H9 (cell line): ENCODE data around the gene MT1X. TPM values are rescaled to one million over a fixed set of nuclear protein-coding genes. Genes with fewer than 3 reads are reported as not detected.

Source experiments
- DNase-seq: peaks from one replicate; pipeline ENCODE4 v3.0.0-alpha.2; 2017
- H2AFZ ChIP-seq: one replicate; pipeline ENCODE4 v1.6.1; 2013; ENCODE audit warnings: mild to moderate bottlenecking, low read length, control low read depth, moderate library complexity
- H2AK5ac ChIP-seq: 2 replicates; pipeline ENCODE4 v1.6.1; 2013; ENCODE audit warnings: low read length, control low read depth, mixed read lengths; ENCODE audit not compliant: insufficient read length
- H2BK120ac ChIP-seq: one replicate; pipeline ENCODE4 v1.6.1; 2013; ENCODE audit warnings: low read depth, mild to moderate bottlenecking, low read length, control low read depth, inconsistent platforms; ENCODE audit not compliant: poor library complexity, severe bottlenecking
- H2BK12ac ChIP-seq: 2 replicates; pipeline ENCODE4 v1.6.1; 2013; ENCODE audit warnings: low read length, control low read depth, mixed read lengths, low read depth; ENCODE audit not compliant: insufficient read length
- H2BK15ac ChIP-seq: 2 replicates; pipeline ENCODE4 v1.6.1; 2013; ENCODE audit warnings: low read depth, low read length, control low read depth
- H2BK20ac ChIP-seq: one replicate; pipeline ENCODE4 v1.6.1; 2013; ENCODE audit warnings: low read depth, mild to moderate bottlenecking, low read length, control low read depth, inconsistent platforms; ENCODE audit not compliant: poor library complexity, severe bottlenecking
- H2BK5ac ChIP-seq: 2 replicates; pipeline ENCODE4 v1.6.1; 2013; ENCODE audit warnings: low read length, control low read depth, mixed read lengths; ENCODE audit not compliant: insufficient read length
- H3K14ac ChIP-seq: 2 replicates; pipeline ENCODE4 v1.6.1; 2013; ENCODE audit warnings: low read length, control low read depth; ENCODE audit not compliant: insufficient read depth
- H3K18ac ChIP-seq: 2 replicates; pipeline ENCODE4 v1.6.1; 2013; ENCODE audit warnings: low read depth, mild to moderate bottlenecking, mixed read lengths, low read length, control low read depth; ENCODE audit not compliant: insufficient read length
- H3K23ac ChIP-seq: 2 replicates; pipeline ENCODE4 v1.6.1; 2013; ENCODE audit warnings: low read length, control low read depth, mixed read lengths, low read depth; ENCODE audit not compliant: insufficient read length
- H3K23me2 ChIP-seq: 2 replicates; pipeline ENCODE4 v1.6.1; 2013; ENCODE audit warnings: low read depth, mild to moderate bottlenecking, mixed read lengths, low read length, control low read depth; ENCODE audit not compliant: insufficient read length, poor library complexity, severe bottlenecking
- H3K27ac ChIP-seq: 2 replicates; pipeline ENCODE4 v1.5.1; 2013; ENCODE audit warnings: low read length, control low read depth, mixed read lengths, low read depth; ENCODE audit not compliant: insufficient read length
- H3K27me3 ChIP-seq: 2 replicates; pipeline ENCODE4 v1.6.1; 2013; ENCODE audit warnings: low read length, control low read depth, inconsistent platforms; ENCODE audit not compliant: insufficient read depth
- H3K4ac ChIP-seq: 2 replicates; pipeline ENCODE4 v1.6.1; 2013; ENCODE audit warnings: low read depth, mild to moderate bottlenecking, control low read depth, inconsistent platforms, low read length, moderate library complexity
- H3K4me1 ChIP-seq: 2 replicates; pipeline ENCODE4 v1.6.1; 2013; ENCODE audit warnings: low read length, control low read depth, inconsistent platforms; ENCODE audit not compliant: insufficient read depth
- H3K4me2 ChIP-seq: 2 replicates; pipeline ENCODE4 v1.6.1; 2013; ENCODE audit warnings: low read length, control low read depth, mixed read lengths; ENCODE audit not compliant: insufficient read length, insufficient read depth
- H3K56ac ChIP-seq: 2 replicates; pipeline ENCODE4 v1.6.1; 2013; ENCODE audit warnings: low read depth, mild to moderate bottlenecking, mixed read lengths, low read length, control low read depth; ENCODE audit not compliant: insufficient read length
- H3K79me1 ChIP-seq: 2 replicates; pipeline ENCODE4 v1.6.1; 2013; ENCODE audit warnings: low read depth, mild to moderate bottlenecking, moderate library complexity, low read length, control low read depth, inconsistent platforms; ENCODE audit not compliant: insufficient read depth, poor library complexity, severe bottlenecking
- H3K79me2 ChIP-seq: 2 replicates; pipeline ENCODE4 v1.6.1; 2013; ENCODE audit warnings: low read length, control low read depth, inconsistent platforms; ENCODE audit not compliant: insufficient read depth
- H3K9ac ChIP-seq: 2 replicates; pipeline ENCODE4 v1.6.1; 2013; ENCODE audit warnings: low read length, control low read depth, mixed read lengths; ENCODE audit not compliant: insufficient read length; ENCODE audit errors: extremely low read depth
- H3K9me3 ChIP-seq: one replicate; pipeline ENCODE4 v1.6.1; 2013; ENCODE audit warnings: low read depth, low read length, inconsistent platforms; ENCODE audit not compliant: control insufficient read depth
- H3T11ph ChIP-seq: one replicate; pipeline ENCODE4 v1.6.1; 2013; ENCODE audit warnings: mild to moderate bottlenecking, low read length, control low read depth, inconsistent platforms
- H4K20me1 ChIP-seq: one replicate; pipeline ENCODE4 v1.6.1; 2013; ENCODE audit not compliant: control insufficient read depth, insufficient read length, insufficient read depth
- H4K5ac ChIP-seq: 2 replicates; pipeline ENCODE4 v1.6.1; 2013; ENCODE audit warnings: low read depth, mild to moderate bottlenecking, mixed read lengths, low read length, control low read depth; ENCODE audit not compliant: insufficient read length
- H4K8ac ChIP-seq: replicated peaks from 2 replicates; pipeline ENCODE4 v1.6.1; 2013; ENCODE audit warnings: low read length, control low read depth, mixed read lengths, low read depth; ENCODE audit not compliant: insufficient read length
- H4K91ac ChIP-seq: 2 replicates; pipeline ENCODE4 v1.6.1; 2013; ENCODE audit warnings: low read depth, mild to moderate bottlenecking, moderate library complexity, mixed read lengths, low read length, control low read depth; ENCODE audit not compliant: insufficient read length
- H3K27ac Mint-ChIP-seq, 3 experiments: 2 replicates in 2 of 3; 3 replicates in 1 of 3; pipeline ENCODE4 v1.8.0; 2020 to 2021; ENCODE audit warnings: mixed read lengths in 3 of 3, mild to moderate bottlenecking in 1 of 3, moderate library complexity in 1 of 3
- H3K27me3 Mint-ChIP-seq: 2 replicates; pipeline ENCODE4 v1.8.0; 2021; ENCODE audit warnings: low read depth, mild to moderate bottlenecking, moderate library complexity, mixed read lengths
- H3K36me3 Mint-ChIP-seq, 3 experiments: 2 replicates in 2 of 3; 3 replicates in 1 of 3; pipeline ENCODE4 v1.8.0; 2020 to 2021; ENCODE audit warnings: low read depth in 3 of 3, mixed read lengths in 3 of 3; ENCODE audit not compliant: insufficient read depth in 1 of 3
- H3K4me1 Mint-ChIP-seq, 2 experiments: 2 replicates each; pipeline ENCODE4 v1.8.0; 2020; ENCODE audit warnings: mixed read lengths in 2 of 2
- H3K4me3 Mint-ChIP-seq, 2 experiments: 2 replicates in 1 of 2; 3 replicates in 1 of 2; pipeline ENCODE4 v1.8.0; 2020 to 2021; ENCODE audit warnings: mild to moderate bottlenecking in 2 of 2, mixed read lengths in 2 of 2, moderate library complexity in 1 of 2
- H3K9me3 Mint-ChIP-seq, 2 experiments: 2 replicates in 1 of 2; 3 replicates in 1 of 2; pipeline ENCODE4 v1.8.0; 2020; ENCODE audit warnings: mild to moderate bottlenecking in 2 of 2, mixed read lengths in 2 of 2, moderate library complexity in 1 of 2
- WGBS: extraction: QIAGEN DNeasy Blood & Tissue Kit; methylation state at CpG from one replicate; pipeline ENCODE4 v1.1.7; 2013; ENCODE audit warnings: missing lambda C conversion rate, low lambda C conversion rate, mixed read lengths; ENCODE audit not compliant: insufficient read length; ENCODE audit errors: extremely low coverage; 5-methylcytosine and 5-hydroxymethylcytosine counted together
- total RNA-seq: library from RNA; stranded (reverse); gene quantifications from 2 replicates; pipeline ENCODE4 v1.2.1, GENCODE V29; 2021
- TF ChIP-seq, protein P1 (sequence below): fragments of 200-600 bp; sonication (generic); conservative IDR thresholded peaks from 3 replicates; pipeline ENCODE4 v1.8.0; 2021; ENCODE audit warnings: antibody characterized with exemption, mild to moderate bottlenecking

Gene MT1X
- total RNA-seq, 1 experiment from 2014 or later: 32.1 TPM

DNA sequence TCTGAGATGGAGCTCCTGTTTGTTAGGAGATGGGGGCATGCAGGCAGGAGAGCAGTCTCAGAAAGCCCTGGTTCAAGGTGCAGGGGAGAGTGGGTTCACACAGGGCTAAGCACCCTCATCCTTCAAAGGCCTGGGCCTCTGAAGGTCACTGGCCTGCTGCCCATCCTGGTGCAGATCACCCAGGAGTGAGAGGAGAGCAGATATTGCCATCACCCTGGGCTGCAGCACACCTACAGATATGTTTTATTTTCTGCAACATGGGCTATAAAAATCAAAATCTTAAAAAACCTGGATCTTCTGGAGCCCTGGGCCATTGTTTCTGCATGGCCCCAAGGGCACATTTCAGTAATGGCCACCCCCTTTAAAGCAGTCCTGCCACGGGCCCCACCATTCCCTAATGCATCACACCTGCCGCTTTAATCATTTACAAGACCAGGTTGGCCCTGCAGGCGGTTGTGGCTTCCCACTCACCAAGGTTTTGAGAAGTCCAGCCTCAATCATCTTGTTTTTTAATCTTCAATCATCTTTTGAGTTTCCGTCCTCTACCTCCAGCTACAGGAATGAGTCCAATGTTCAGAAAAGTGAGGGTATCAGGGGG is 27.3 kb downstream of the MT1X start:
- H3K79me1 ChIP-seq: no peaks in the 10 kb centered on the region
- no peak overlapping the region for H3K27ac ChIP-seq
- H4K5ac ChIP-seq: no peak overlapping the region
- H4K91ac ChIP-seq: no peak overlapping the region
- no peak overlapping the region for H2BK12ac ChIP-seq
- H3K4me1 Mint-ChIP-seq: peaks cover 13% of the 10 kb centered on the region in 2 experiments
- no peak overlapping the region for H3K23ac ChIP-seq
- TF ChIP-seq, protein P1, sequence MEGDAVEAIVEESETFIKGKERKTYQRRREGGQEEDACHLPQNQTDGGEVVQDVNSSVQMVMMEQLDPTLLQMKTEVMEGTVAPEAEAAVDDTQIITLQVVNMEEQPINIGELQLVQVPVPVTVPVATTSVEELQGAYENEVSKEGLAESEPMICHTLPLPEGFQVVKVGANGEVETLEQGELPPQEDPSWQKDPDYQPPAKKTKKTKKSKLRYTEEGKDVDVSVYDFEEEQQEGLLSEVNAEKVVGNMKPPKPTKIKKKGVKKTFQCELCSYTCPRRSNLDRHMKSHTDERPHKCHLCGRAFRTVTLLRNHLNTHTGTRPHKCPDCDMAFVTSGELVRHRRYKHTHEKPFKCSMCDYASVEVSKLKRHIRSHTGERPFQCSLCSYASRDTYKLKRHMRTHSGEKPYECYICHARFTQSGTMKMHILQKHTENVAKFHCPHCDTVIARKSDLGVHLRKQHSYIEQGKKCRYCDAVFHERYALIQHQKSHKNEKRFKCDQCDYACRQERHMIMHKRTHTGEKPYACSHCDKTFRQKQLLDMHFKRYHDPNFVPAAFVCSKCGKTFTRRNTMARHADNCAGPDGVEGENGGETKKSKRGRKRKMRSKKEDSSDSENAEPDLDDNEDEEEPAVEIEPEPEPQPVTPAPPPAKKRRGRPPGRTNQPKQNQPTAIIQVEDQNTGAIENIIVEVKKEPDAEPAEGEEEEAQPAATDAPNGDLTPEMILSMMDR: no peak
- H3K23me2 ChIP-seq: no peaks in the 10 kb centered on the region
- no peak overlapping the region for H2BK5ac ChIP-seq
- H2AK5ac ChIP-seq: no peak overlapping the region
- H3K56ac ChIP-seq: no peak overlapping the region
- no peak overlapping the region for H3K9ac ChIP-seq
- no peak overlapping the region for H2AFZ ChIP-seq
- H3K4me1 ChIP-seq: no peaks in the 10 kb centered on the region
- H3K9me3 ChIP-seq: no peaks in the 10 kb centered on the region
- H2BK15ac ChIP-seq: no peak overlapping the region
- H3K27ac Mint-ChIP-seq: peak overlapping the region in 1 of 3 experiments; percentile 70; a peak in 2 of 7 replicates
- H3K4me2 ChIP-seq: no peak overlapping the region
- no peak overlapping the region for H3K4ac ChIP-seq
- H3K36me3 Mint-ChIP-seq: no peaks in the 10 kb centered on the region
- H3K27me3 Mint-ChIP-seq: peaks cover 21% of the 10 kb centered on the region
- WGBS: no CpG with 5 or more reads among the region's 4 CpGs
- no peak overlapping the region for H3T11ph ChIP-seq
- H3K9me3 Mint-ChIP-seq: peaks cover 0 to 4% of the 10 kb centered on the region in 2 experiments; a peak in 2 of 5 replicates
- no peak overlapping the region for H3K18ac ChIP-seq
- no peak overlapping the region for H2BK120ac ChIP-seq
- no peak overlapping the region for H4K8ac ChIP-seq
- H4K20me1 ChIP-seq: no peaks in the 10 kb centered on the region
- H3K79me2 ChIP-seq: no peaks in the 10 kb centered on the region
- H3K27me3 ChIP-seq: no peaks in the 10 kb centered on the region; the same call in 1 of the 2 replicates
- DNase-seq: no peak
- no peak overlapping the region for H3K14ac ChIP-seq
- H3K4me3 Mint-ChIP-seq: no peak overlapping the region
- no peak overlapping the region for H2BK20ac ChIP-seq
